Peyer's patch (tissue), 4 donors: ENCODE measurements around the gene TMEM108.

Source experiments
- POLR2A ChIP-seq, 2 donors: fragments of 450-650 bp; IDR thresholded peaks; one replicate each; pipeline ENCODE4 v1.5.1; 2017; ENCODE audit warnings: antibody characterized with exemption in 2 of 2, mild to moderate bottlenecking in 2 of 2, moderate library complexity in 2 of 2
- TF ChIP-seq, protein P1 (sequence below), 6 experiments: fragments of 450-650 bp in 4 of 6; fragments of 200-600 bp in 2 of 6; sonication (generic) in 1 of 6; IDR thresholded peaks; one replicate each; pipeline ENCODE4 v1.5.1; 2017 to 2019; ENCODE audit warnings: antibody characterized with exemption in 6 of 6, mild to moderate bottlenecking in 3 of 6, moderate library complexity in 1 of 6

DNA sequence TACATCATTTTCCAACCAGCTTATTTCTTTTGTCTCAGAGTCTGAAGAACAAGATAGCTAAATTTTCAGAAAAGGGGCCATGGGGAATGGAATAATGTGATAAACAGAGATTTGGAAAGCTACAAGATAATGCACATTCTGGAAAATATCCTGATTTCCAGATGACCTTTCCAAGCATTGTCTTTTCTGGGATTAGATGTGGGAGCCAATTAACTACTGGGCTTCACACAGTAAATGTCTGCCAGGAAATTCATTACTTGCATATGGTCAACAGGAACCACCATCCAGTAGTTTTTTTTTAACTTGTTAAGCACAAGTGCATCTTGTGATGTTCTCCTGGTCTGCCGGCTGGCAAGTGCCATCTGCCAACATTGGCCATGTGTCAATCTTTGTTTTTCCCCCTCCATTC, 230.5 kb downstream of the TMEM108 start:
- TF ChIP-seq, protein P1, sequence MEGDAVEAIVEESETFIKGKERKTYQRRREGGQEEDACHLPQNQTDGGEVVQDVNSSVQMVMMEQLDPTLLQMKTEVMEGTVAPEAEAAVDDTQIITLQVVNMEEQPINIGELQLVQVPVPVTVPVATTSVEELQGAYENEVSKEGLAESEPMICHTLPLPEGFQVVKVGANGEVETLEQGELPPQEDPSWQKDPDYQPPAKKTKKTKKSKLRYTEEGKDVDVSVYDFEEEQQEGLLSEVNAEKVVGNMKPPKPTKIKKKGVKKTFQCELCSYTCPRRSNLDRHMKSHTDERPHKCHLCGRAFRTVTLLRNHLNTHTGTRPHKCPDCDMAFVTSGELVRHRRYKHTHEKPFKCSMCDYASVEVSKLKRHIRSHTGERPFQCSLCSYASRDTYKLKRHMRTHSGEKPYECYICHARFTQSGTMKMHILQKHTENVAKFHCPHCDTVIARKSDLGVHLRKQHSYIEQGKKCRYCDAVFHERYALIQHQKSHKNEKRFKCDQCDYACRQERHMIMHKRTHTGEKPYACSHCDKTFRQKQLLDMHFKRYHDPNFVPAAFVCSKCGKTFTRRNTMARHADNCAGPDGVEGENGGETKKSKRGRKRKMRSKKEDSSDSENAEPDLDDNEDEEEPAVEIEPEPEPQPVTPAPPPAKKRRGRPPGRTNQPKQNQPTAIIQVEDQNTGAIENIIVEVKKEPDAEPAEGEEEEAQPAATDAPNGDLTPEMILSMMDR (IDR thresholded peaks at IDR 0.05): no peak
- no peak for TF ChIP-seq POLR2A (IDR thresholded peaks at IDR 0.05)
